Nephron (organoid): ENCODE data around the gene CREM.

Experiments used
- H3K27ac Mint-ChIP-seq, 3 experiments: 2 replicates each; pipeline ENCODE4 v1.8.0; 2020; ENCODE audit warnings: mixed read lengths in 3 of 3, mild to moderate bottlenecking in 2 of 3, moderate library complexity in 1 of 3
- H3K27me3 Mint-ChIP-seq: 2 replicates; pipeline ENCODE4 v1.8.0; 2021; ENCODE audit warnings: low read depth, mild to moderate bottlenecking, moderate library complexity, mixed read lengths
- H3K36me3 Mint-ChIP-seq: 2 replicates; pipeline ENCODE4 v1.8.0; 2020; ENCODE audit warnings: low read depth, mixed read lengths
- H3K4me1 Mint-ChIP-seq: 2 replicates; pipeline ENCODE4 v1.8.0; 2020; ENCODE audit warnings: mixed read lengths
- H3K4me3 Mint-ChIP-seq, 3 experiments: 2 replicates each; pipeline ENCODE4 v1.8.0; 2020; ENCODE audit warnings: mild to moderate bottlenecking in 3 of 3, mixed read lengths in 3 of 3, moderate library complexity in 2 of 3
- H3K9me3 Mint-ChIP-seq: 2 replicates; pipeline ENCODE4 v1.8.0; 2020; ENCODE audit warnings: mixed read lengths
- TF ChIP-seq, protein P1 (sequence below), 3 experiments: fragments of 200-600 bp; sonication (generic); IDR thresholded peaks; one replicate each; pipeline ENCODE4 v1.5.0; 2021; ENCODE audit warnings: antibody characterized with exemption in 3 of 3; ENCODE audit not compliant: unreplicated experiment in 3 of 3

The CREM gene

DNA sequence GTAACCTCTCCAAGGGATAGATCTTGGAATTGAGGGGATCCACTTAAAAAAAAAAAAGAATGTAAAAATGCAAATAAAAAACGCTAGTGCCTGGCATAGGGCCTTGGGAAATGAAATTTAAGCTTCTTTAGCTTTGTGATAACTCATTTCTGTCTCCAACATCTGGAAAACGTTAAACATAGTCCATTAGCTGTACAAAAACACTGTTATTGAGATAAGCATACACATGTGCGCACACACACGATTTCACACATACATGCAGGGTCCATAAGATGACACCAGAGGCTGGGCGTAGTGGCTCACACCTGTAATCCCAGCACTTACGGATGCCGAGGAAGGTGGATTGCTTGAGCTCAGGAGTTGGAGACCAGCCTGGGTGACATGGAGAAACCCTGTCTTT is 22.8 kb upstream of the CREM start:
- Mint-ChIP-seq H3K4me1 (peaks cover 7% of the 10 kb centered on the region), H3K9me3 (peaks cover 2% of the 10 kb centered on the region), H3K4me3 (no peak overlapping the region), H3K27me3 (no peaks in the 10 kb centered on the region), H3K27ac (peak overlapping the region; percentile 48 to 81 (median 56)), H3K36me3 (no peaks in the 10 kb centered on the region)
- TF ChIP-seq, protein P1, sequence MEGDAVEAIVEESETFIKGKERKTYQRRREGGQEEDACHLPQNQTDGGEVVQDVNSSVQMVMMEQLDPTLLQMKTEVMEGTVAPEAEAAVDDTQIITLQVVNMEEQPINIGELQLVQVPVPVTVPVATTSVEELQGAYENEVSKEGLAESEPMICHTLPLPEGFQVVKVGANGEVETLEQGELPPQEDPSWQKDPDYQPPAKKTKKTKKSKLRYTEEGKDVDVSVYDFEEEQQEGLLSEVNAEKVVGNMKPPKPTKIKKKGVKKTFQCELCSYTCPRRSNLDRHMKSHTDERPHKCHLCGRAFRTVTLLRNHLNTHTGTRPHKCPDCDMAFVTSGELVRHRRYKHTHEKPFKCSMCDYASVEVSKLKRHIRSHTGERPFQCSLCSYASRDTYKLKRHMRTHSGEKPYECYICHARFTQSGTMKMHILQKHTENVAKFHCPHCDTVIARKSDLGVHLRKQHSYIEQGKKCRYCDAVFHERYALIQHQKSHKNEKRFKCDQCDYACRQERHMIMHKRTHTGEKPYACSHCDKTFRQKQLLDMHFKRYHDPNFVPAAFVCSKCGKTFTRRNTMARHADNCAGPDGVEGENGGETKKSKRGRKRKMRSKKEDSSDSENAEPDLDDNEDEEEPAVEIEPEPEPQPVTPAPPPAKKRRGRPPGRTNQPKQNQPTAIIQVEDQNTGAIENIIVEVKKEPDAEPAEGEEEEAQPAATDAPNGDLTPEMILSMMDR (IDR thresholded peaks at IDR 0.05; ENCODE audit: unreplicated experiment in 3 of 3), result no peak

DNA sequence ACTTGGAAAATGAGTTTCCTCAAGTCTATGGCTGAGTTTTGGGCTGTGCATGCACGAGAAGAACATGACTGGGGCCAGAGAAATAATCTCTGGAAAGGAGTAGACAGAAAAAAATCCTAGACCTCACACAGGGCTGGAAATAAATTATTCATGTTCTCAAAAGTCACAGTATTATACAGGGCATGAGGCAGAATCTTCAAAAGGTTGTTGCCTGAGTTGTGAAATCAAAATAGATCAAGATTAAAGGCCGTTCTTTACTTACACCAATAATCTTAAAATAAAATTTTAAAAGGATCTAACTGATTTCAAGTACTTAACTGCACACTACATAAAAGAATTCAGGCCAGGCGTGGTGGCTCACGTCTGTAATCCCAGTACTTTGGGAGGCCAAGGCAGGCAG is 14.1 kb upstream of the CREM start:
- Mint-ChIP-seq H3K27me3 (peaks cover 6% of the 10 kb centered on the region), H3K27ac (no peak overlapping the region), H3K4me1 (no peaks in the 10 kb centered on the region), H3K36me3 (no peaks in the 10 kb centered on the region), H3K9me3 (no peaks in the 10 kb centered on the region), H3K4me3 (no peak overlapping the region)
- TF ChIP-seq, protein P1 (IDR thresholded peaks at IDR 0.05; ENCODE audit: unreplicated experiment in 3 of 3), result no peak

DNA sequence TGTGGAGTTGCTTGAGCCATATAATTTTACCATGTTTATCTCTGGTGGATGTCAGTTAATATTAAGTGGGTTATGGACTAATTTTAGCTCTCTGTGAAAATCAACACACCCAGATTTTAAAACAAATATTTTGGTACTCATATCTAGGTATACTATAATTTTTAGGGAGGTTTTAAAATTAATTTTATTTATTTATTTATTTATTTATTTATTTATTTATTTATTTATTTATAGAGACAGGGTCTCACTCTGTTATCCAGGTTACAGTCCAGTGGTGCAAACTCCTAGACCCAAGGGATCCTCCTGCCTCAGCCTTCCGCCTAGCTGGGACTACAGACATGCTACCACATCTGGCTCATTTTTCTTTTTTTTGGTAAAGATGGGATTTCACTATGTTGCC is 7.3 kb upstream of the CREM start:
- no peaks in the 10 kb centered on the region for H3K4me1 Mint-ChIP-seq
- no peaks in the 10 kb centered on the region for H3K9me3 Mint-ChIP-seq
- no peak overlapping the region for H3K27ac Mint-ChIP-seq
- TF ChIP-seq, protein P1 (IDR thresholded peaks at IDR 0.05; ENCODE audit: unreplicated experiment in 3 of 3), result no peak
- H3K4me3 Mint-ChIP-seq, result no peak overlapping the region
- no peaks in the 10 kb centered on the region for H3K27me3 Mint-ChIP-seq
- H3K36me3 Mint-ChIP-seq, result no peaks in the 10 kb centered on the region

DNA sequence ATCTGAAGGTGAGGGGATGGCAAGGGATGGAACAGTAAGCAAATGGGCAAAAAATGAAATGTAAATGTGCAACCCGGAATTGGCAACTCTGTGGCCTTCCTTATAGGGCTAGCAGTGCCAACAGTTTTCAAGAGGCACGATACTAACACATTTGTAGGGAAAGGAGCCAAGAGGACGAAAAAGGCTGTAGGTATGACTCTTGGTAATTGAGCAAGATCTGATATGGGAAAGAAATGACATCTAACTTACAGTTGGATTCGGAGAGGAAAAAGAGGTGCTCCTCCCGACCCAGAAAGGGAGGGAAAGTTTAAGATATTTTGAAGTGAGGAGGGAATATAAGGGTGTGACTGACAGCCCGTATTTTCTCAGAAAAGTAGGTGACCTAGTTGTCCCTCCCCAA is 2.1 kb upstream of the CREM start:
- H3K36me3 Mint-ChIP-seq, result no peaks in the 10 kb centered on the region
- TF ChIP-seq, protein P1 (IDR thresholded peaks at IDR 0.05; ENCODE audit: unreplicated experiment in 3 of 3), result no peak
- peak overlapping the region in 2 of 3 experiments; percentile 8 to 28 for H3K4me3 Mint-ChIP-seq
- H3K27ac Mint-ChIP-seq, result peak overlapping the region in 1 of 3 experiments; percentile 7
- H3K9me3 Mint-ChIP-seq, result no peaks in the 10 kb centered on the region
- no peaks in the 10 kb centered on the region for H3K27me3 Mint-ChIP-seq
- H3K4me1 Mint-ChIP-seq, result peaks cover 15% of the 10 kb centered on the region

DNA sequence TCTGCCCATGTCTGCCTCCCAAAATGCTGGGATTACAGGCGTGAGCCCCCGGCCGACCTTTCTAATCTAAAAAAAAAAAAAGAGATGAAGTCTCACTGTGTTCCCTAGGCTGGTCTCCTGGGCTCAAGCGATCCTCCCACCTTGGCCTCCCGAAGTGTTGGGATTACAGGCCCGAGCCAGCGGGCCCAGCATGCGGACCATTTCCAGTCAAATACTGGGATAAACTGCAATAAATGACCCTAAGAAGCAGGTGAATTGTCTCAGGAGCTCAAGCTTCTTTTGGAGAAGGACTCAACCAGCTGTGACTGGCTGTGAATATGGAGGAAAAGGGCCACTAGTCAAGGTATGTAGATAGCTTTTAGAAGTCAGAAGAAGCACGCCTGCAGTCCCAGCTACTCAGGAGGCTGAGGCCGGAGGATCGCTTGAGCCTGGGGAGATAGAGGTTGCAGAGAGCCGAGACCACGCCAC is 550 bp upstream of the CREM start:
- Mint-ChIP-seq H3K36me3 (no peaks in the 10 kb centered on the region), H3K9me3 (no peaks in the 10 kb centered on the region), H3K4me3 (peak overlapping the region; percentile 93 to 96 (median 94)), H3K4me1 (peaks cover 25% of the 10 kb centered on the region), H3K27me3 (no peaks in the 10 kb centered on the region), H3K27ac (peak overlapping the region; percentile 88 to 98 (median 97))
- TF ChIP-seq, protein P1 (IDR thresholded peaks at IDR 0.05; ENCODE audit: unreplicated experiment in 3 of 3), result no peak

DNA sequence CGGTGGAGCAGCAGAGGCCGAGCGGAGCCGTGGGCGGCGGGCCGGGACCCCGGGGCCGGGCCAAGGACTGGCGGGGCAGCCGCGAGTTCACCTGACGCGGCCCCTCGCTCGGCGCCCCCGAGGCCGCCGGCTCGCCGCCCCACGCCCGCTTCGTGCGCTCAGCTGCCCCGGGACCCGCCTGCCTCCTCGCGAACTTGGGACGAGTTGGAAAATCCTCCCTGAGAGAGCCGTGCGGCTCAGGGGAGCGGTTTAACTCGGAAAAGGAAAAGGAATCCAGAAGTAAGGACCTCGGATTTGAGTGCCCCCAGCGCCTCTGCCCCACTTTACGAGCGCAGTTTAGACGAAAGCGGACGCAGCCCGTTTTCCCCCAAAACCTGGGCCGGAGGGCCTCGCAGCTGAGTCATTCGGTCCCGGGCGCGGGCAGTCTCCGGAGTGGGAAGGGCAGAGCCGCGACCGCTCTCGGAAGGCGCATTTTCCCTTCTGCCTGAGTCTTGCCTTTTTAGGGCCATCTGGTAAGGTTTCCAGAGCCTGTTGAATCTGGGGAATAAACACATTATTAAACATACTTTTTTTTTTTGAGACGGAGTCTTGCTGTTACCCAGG is 744 bp downstream of the CREM start:
- Mint-ChIP-seq H3K4me1 (peaks cover 26% of the 10 kb centered on the region), H3K9me3 (no peaks in the 10 kb centered on the region), H3K27me3 (no peaks in the 10 kb centered on the region), H3K27ac (peak overlapping the region; percentile 88 to 98 (median 97)), H3K36me3 (no peaks in the 10 kb centered on the region), H3K4me3 (peak overlapping the region; percentile 93 to 96 (median 94))
- TF ChIP-seq, protein P1 (IDR thresholded peaks at IDR 0.05; ENCODE audit: unreplicated experiment in 3 of 3), result no peak
